DOHH2 (cell line): ENCODE results near the gene MB21D2.
A peak's percentile ranks its signal among the peaks of the same experiment; 100 is the strongest.

Source experiments
- H3F3A ChIP-seq: fragments of 200-600 bp; sonication (generic), shearing (Covaris generic); 2 replicates; pipeline ENCODE4 v1.6.0; 2016; ENCODE audit warnings: antibody characterized with exemption, mild to moderate bottlenecking; ENCODE audit not compliant: control insufficient read depth, insufficient read depth
- H3K27ac ChIP-seq: fragments of 200-600 bp; sonication (generic); 2 replicates; pipeline ENCODE4 v1.5.1; 2014; ENCODE audit warnings: low read depth, mild to moderate bottlenecking, low read length, moderate library complexity
- H3K27me3 ChIP-seq: fragments of 200-600 bp; sonication (generic); 2 replicates; pipeline ENCODE4 v1.6.1; 2014; ENCODE audit warnings: mild to moderate bottlenecking, low read length, mixed read lengths; ENCODE audit not compliant: control insufficient read depth
- H3K36me3 ChIP-seq: fragments of 200-600 bp; sonication (generic); 2 replicates; pipeline ENCODE4 v1.6.1; 2014; ENCODE audit warnings: mild to moderate bottlenecking, low read length, moderate library complexity, mixed read lengths; ENCODE audit not compliant: control insufficient read depth
- H3K4me1 ChIP-seq: fragments of 200-600 bp; sonication (generic); 2 replicates; pipeline ENCODE4 v1.6.1; 2014; ENCODE audit warnings: mild to moderate bottlenecking, low read length, mixed read lengths; ENCODE audit not compliant: control insufficient read depth
- H3K4me2 ChIP-seq: fragments of 200-600 bp; sonication (generic); 2 replicates; pipeline ENCODE4 v1.6.0; 2014; ENCODE audit warnings: mild to moderate bottlenecking, low read length, moderate library complexity
- H3K4me3 ChIP-seq: fragments of 200-600 bp; sonication (generic); 2 replicates; pipeline ENCODE4 v1.5.1; 2014; ENCODE audit warnings: mild to moderate bottlenecking, low read length, mixed read lengths
- H3K79me2 ChIP-seq: fragments of 200-600 bp; sonication (generic); 2 replicates; pipeline ENCODE4 v1.6.1; 2014; ENCODE audit warnings: mild to moderate bottlenecking, low read length, mixed read lengths; ENCODE audit not compliant: control insufficient read depth
- H3K9me2 ChIP-seq: fragments of 200-600 bp; sonication (generic); replicated peaks from 2 replicates; pipeline ENCODE4 v1.6.1; 2014; ENCODE audit warnings: mild to moderate bottlenecking, low read length, mixed read lengths; ENCODE audit not compliant: control insufficient read depth
- H3K9me3 ChIP-seq: fragments of 200-600 bp; sonication (generic); 2 replicates; pipeline ENCODE4 v1.6.1; 2014; ENCODE audit warnings: antibody characterized with exemption, low read length, mixed read lengths; ENCODE audit not compliant: control insufficient read depth, insufficient read depth
- H4K20me1 ChIP-seq: fragments of 200-600 bp; sonication (generic); 2 replicates; pipeline ENCODE4 v1.6.0; 2014; ENCODE audit warnings: low read depth, mild to moderate bottlenecking, antibody characterized with exemption, low read length, moderate library complexity; ENCODE audit not compliant: control insufficient read depth, insufficient read depth
- EZH2phosphoT487 ChIP-seq: fragments of 200-600 bp; sonication (generic); IDR thresholded peaks from 2 replicates; pipeline ENCODE4 v1.6.1; 2017; ENCODE audit warnings: borderline replicate concordance, mild to moderate bottlenecking, antibody characterized with exemption, low read length, moderate library complexity, mixed read lengths
- TF ChIP-seq, protein P1 (sequence below): fragments of 200-600 bp; sonication (generic); IDR thresholded peaks from one replicate; pipeline ENCODE4 v1.5.1; 2014; ENCODE audit warnings: antibody characterized with exemption, mild to moderate bottlenecking, low read depth, low read length; ENCODE audit not compliant: poor library complexity, severe bottlenecking

The MB21D2 gene

GRCh38 chr3:192802957-192803899 lies 114.4 kb downstream of the MB21D2 start:
- TF ChIP-seq EZH2phosphoT487: no peak
- TF ChIP-seq, protein P1, sequence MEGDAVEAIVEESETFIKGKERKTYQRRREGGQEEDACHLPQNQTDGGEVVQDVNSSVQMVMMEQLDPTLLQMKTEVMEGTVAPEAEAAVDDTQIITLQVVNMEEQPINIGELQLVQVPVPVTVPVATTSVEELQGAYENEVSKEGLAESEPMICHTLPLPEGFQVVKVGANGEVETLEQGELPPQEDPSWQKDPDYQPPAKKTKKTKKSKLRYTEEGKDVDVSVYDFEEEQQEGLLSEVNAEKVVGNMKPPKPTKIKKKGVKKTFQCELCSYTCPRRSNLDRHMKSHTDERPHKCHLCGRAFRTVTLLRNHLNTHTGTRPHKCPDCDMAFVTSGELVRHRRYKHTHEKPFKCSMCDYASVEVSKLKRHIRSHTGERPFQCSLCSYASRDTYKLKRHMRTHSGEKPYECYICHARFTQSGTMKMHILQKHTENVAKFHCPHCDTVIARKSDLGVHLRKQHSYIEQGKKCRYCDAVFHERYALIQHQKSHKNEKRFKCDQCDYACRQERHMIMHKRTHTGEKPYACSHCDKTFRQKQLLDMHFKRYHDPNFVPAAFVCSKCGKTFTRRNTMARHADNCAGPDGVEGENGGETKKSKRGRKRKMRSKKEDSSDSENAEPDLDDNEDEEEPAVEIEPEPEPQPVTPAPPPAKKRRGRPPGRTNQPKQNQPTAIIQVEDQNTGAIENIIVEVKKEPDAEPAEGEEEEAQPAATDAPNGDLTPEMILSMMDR: peak; percentile 60
- no peaks in the 10 kb centered on the region for H3K27me3 ChIP-seq
- H4K20me1 ChIP-seq: no peaks in the 10 kb centered on the region

DNA sequence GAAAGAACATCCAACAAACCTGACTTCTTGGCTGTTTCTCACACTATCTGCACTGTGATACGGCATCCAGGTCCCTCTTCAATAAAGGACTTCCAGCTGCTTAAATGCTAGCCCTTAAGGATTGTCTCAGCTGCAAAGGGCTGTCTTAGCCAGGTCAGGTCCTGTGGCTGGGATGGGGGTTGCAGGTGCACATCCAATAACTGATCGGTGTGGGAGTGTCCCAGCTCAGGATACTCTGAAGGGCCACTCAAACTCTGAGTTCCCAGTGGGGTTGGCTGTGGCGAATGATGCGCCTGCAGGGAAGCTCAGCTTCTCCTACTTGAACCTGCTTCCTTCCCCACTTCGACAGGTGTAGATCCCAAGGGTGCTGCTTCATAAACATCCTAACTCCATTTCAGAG lies 115.7 kb downstream of the MB21D2 start:
- Histone ChIP-seq H3K9me2 (no peaks in the 10 kb centered on the region), H4K20me1 (no peaks in the 10 kb centered on the region), H3K4me1 (no peaks in the 10 kb centered on the region), H3K27ac (no peak overlapping the region), H3K9me3 (no peaks in the 10 kb centered on the region), H3K4me3 (no peak overlapping the region), H3K36me3 (no peaks in the 10 kb centered on the region), H3K27me3 (no peaks in the 10 kb centered on the region), H3K4me2 (no peak overlapping the region), H3F3A (no peaks in the 10 kb centered on the region), H3K79me2 (no peaks in the 10 kb centered on the region)
- TF ChIP-seq, protein P1: no peak
- no peak for TF ChIP-seq EZH2phosphoT487

More at GRCh38 chr3:192802957-192803899, 114.4 kb downstream of the MB21D2 start:
- H3K9me2 ChIP-seq: no peaks in the 10 kb centered on the region
- H3K79me2 ChIP-seq: no peaks in the 10 kb centered on the region
- H3K4me1 ChIP-seq: no peaks in the 10 kb centered on the region
- no peak overlapping the region for H3K4me2 ChIP-seq
- H3K9me3 ChIP-seq: no peaks in the 10 kb centered on the region
- H3K4me3 ChIP-seq: no peak overlapping the region
- H3F3A ChIP-seq: no peaks in the 10 kb centered on the region
- H3K36me3 ChIP-seq: no peaks in the 10 kb centered on the region
- H3K27ac ChIP-seq: no peak overlapping the region

GRCh38 chr3:192799721-192800120 lies 117.9 kb downstream of the MB21D2 start:
- no peaks in the 10 kb centered on the region for H3K79me2 ChIP-seq
- no peaks in the 10 kb centered on the region for H4K20me1 ChIP-seq
- H3K9me2 ChIP-seq: no peaks in the 10 kb centered on the region
- no peak for TF ChIP-seq EZH2phosphoT487
- TF ChIP-seq, protein P1: no peak
- H3F3A ChIP-seq: no peaks in the 10 kb centered on the region
- H3K27me3 ChIP-seq: no peaks in the 10 kb centered on the region
- H3K4me2 ChIP-seq: no peak overlapping the region
- H3K4me1 ChIP-seq: no peaks in the 10 kb centered on the region
- no peak overlapping the region for H3K27ac ChIP-seq
- H3K4me3 ChIP-seq: no peak overlapping the region
- H3K36me3 ChIP-seq: no peaks in the 10 kb centered on the region
- H3K9me3 ChIP-seq: no peaks in the 10 kb centered on the region
